MM.1S (cell line): Measurements from ENCODE around the gene ZNF586.

Experiments used
- DNase-seq: peaks from one replicate; pipeline ENCODE4 v3.0.0-alpha.2; 2015
- H2AFZ ChIP-seq: fragments of 300-600 bp; sonication (generic); 2 replicates; pipeline ENCODE4 v1.6.0; 2016; ENCODE audit warnings: antibody characterized with exemption, low read length
- H3F3A ChIP-seq: fragments of 300-600 bp; sonication (generic); 2 replicates; pipeline ENCODE4 v1.6.1; 2016; ENCODE audit warnings: mild to moderate bottlenecking, antibody characterized with exemption, low read length, moderate library complexity, mixed read lengths; ENCODE audit not compliant: insufficient read depth
- H3K27ac ChIP-seq: fragments of 300-600 bp; sonication (generic); 2 replicates; pipeline ENCODE4 v1.5.1; 2016; ENCODE audit warnings: mild to moderate bottlenecking, low read length
- H3K27me3 ChIP-seq: fragments of 300-600 bp; sonication (generic); replicated peaks from 2 replicates; pipeline ENCODE4 v1.6.0; 2016; ENCODE audit warnings: low read length; ENCODE audit not compliant: insufficient read depth
- H3K36me3 ChIP-seq: fragments of 300-600 bp; sonication (generic); replicated peaks from 2 replicates; pipeline ENCODE4 v1.6.1; 2016; ENCODE audit warnings: mild to moderate bottlenecking, low read length, mixed read lengths; ENCODE audit not compliant: insufficient read depth
- H3K4me1 ChIP-seq: fragments of 300-600 bp; sonication (generic); 2 replicates; pipeline ENCODE4 v1.6.1; 2016; ENCODE audit warnings: low read length, mixed read lengths
- H3K4me2 ChIP-seq: fragments of 300-600 bp; sonication (generic); 2 replicates; pipeline ENCODE4 v1.6.0; 2016; ENCODE audit warnings: low read depth, low read length
- H3K4me3 ChIP-seq: fragments of 300-600 bp; sonication (generic); 2 replicates; pipeline ENCODE4 v1.5.1; 2016; ENCODE audit warnings: low read length, mixed read lengths
- H3K79me2 ChIP-seq: fragments of 300-600 bp; sonication (generic); 2 replicates; pipeline ENCODE4 v1.6.1; 2016; ENCODE audit warnings: mixed run types, low read length, mixed read lengths
- H3K9ac ChIP-seq: fragments of 300-600 bp; sonication (generic); 2 replicates; pipeline ENCODE4 v1.6.1; 2016; ENCODE audit warnings: low read length, mixed read lengths
- H3K9me2 ChIP-seq: fragments of 300-600 bp; sonication (generic); replicated peaks from 2 replicates; pipeline ENCODE4 v1.6.1; 2016; ENCODE audit warnings: mild to moderate bottlenecking, low read length, mixed read lengths; ENCODE audit not compliant: insufficient read depth
- H3K9me3 ChIP-seq: fragments of 300-600 bp; sonication (generic); replicated peaks from 2 replicates; pipeline ENCODE4 v1.6.1; 2016; ENCODE audit warnings: mild to moderate bottlenecking, low read length, mixed read lengths; ENCODE audit not compliant: insufficient read depth
- H4K20me1 ChIP-seq: fragments of 300-600 bp; sonication (generic); 2 replicates; pipeline ENCODE4 v1.6.1; 2016; ENCODE audit warnings: mild to moderate bottlenecking, low read length, moderate library complexity, mixed read lengths; ENCODE audit not compliant: insufficient read depth
- EZH2 ChIP-seq: fragments of 300-600 bp; sonication (generic); optimal IDR thresholded peaks from 2 replicates; pipeline ENCODE3; 2017; ENCODE audit warnings: low read depth, mild to moderate bottlenecking, antibody characterized with exemption, low read length, mixed read lengths
- EZH2phosphoT487 ChIP-seq: fragments of 300-600 bp; sonication (generic); IDR thresholded peaks from 2 replicates; pipeline ENCODE4 v1.6.1; 2018; ENCODE audit warnings: antibody characterized with exemption, low read length
- TF ChIP-seq, protein P1 (sequence below): fragments of 300-600 bp; sonication (generic); IDR thresholded peaks from 2 replicates; pipeline ENCODE4 v1.5.1; 2016; ENCODE audit warnings: antibody characterized with exemption, low read length, mixed read lengths

Gene ZNF586

DNA sequence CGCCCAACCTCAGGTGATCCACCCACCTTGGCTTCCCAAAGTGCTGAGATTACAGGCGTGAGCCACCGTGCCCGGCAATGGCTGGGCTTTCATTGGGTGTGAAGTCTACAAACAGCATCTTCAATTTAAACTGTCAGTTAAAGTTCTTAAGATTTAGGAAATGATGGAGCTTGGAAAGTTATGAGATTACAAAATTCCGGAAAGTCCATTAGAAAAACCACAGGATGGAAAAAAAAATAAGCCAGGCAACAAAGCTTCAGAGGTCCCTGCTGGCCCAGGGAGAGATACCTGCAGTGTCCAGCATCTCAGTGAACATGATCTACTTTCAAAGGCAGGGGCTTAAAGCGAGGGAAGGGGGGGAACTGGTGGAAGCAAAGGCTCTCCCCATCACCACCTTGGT is 56.0 kb downstream of the ZNF586 start:
- no peak for TF ChIP-seq EZH2
- TF ChIP-seq EZH2phosphoT487 = no peak
- TF ChIP-seq, protein P1, sequence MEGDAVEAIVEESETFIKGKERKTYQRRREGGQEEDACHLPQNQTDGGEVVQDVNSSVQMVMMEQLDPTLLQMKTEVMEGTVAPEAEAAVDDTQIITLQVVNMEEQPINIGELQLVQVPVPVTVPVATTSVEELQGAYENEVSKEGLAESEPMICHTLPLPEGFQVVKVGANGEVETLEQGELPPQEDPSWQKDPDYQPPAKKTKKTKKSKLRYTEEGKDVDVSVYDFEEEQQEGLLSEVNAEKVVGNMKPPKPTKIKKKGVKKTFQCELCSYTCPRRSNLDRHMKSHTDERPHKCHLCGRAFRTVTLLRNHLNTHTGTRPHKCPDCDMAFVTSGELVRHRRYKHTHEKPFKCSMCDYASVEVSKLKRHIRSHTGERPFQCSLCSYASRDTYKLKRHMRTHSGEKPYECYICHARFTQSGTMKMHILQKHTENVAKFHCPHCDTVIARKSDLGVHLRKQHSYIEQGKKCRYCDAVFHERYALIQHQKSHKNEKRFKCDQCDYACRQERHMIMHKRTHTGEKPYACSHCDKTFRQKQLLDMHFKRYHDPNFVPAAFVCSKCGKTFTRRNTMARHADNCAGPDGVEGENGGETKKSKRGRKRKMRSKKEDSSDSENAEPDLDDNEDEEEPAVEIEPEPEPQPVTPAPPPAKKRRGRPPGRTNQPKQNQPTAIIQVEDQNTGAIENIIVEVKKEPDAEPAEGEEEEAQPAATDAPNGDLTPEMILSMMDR = no peak

DNA sequence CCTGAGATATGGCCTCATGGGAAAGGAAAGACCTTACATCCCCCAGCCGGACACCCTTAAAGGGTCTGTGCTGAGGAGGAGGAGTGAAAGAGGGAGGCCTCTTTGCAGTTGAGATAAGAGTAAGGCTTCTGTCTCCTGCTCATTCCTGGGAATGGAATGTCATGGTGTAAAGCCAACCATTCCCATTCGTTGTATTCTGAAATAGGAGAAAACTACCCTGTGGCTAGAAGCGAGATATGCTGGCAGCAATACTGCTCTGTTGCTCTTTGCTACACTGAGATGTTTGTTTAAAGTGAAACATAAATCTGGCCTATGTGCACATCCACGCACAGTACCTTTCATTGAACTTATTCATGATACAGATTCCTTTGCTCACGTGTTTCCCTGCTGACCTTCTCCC is 59.8 kb downstream of the ZNF586 start:
- no peak overlapping the region for H3K27ac ChIP-seq
- H3K9ac ChIP-seq = no peak overlapping the region
- no peak for DNase-seq
- TF ChIP-seq EZH2 (no peak), EZH2phosphoT487 (no peak)
- TF ChIP-seq, protein P1 = no peak
- no peak overlapping the region for H2AFZ ChIP-seq
- H3K9me3 ChIP-seq = no peaks in the 10 kb centered on the region
- H3K27me3 ChIP-seq = no peaks in the 10 kb centered on the region
- H3K4me3 ChIP-seq = no peak overlapping the region
- H3K36me3 ChIP-seq = peaks cover 3% of the 10 kb centered on the region; the same call in 1 of the 2 replicates
- H3K4me1 ChIP-seq = no peaks in the 10 kb centered on the region
- H3K9me2 ChIP-seq = no peaks in the 10 kb centered on the region
- no peaks in the 10 kb centered on the region for H4K20me1 ChIP-seq
- H3K79me2 ChIP-seq = peaks cover 72% of the 10 kb centered on the region
- no peaks in the 10 kb centered on the region for H3F3A ChIP-seq
- no peak overlapping the region for H3K4me2 ChIP-seq

More for the DNA sequence above, 56.0 kb downstream of the ZNF586 start:
- peaks cover 90% of the 10 kb centered on the region for H3K79me2 ChIP-seq
- H3K9me3 ChIP-seq = no peaks in the 10 kb centered on the region
- no peak overlapping the region for H3K4me2 ChIP-seq
- no peak for DNase-seq
- H3K36me3 ChIP-seq = peaks cover 3% of the 10 kb centered on the region; the same call in 1 of the 2 replicates
- no peaks in the 10 kb centered on the region for H4K20me1 ChIP-seq
- no peak overlapping the region for H3K4me3 ChIP-seq
- no peak overlapping the region for H2AFZ ChIP-seq
- no peaks in the 10 kb centered on the region for H3K27me3 ChIP-seq
- no peaks in the 10 kb centered on the region for H3K4me1 ChIP-seq
- no peak overlapping the region for H3K9ac ChIP-seq
- H3K9me2 ChIP-seq = no peaks in the 10 kb centered on the region
- no peaks in the 10 kb centered on the region for H3F3A ChIP-seq
- no peak overlapping the region for H3K27ac ChIP-seq

DNA sequence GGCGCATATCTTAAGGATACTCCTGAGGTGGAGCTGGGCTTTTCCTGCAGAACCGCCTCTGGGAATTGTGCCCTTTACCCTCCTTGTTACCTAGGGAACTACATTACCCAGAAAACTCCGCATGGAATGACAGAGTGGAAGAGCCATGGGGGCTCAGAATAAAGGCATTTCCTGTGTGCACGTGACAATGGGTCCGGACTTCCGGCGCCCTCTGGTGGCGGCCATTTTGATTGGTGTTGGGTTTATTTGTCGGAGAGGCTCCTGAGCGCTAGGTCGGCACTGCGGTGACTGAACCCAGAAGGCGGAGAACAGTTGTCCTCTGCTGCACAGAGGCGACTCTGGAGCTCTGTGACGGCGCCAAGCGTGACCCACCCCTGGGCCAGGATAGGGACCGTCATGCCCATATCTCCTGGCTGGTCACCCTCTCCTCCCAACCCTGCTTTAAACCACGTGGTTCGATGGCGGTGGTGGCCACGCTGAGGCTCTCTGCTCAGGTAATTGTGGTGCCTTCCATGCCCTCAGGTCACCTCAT is 60.7 kb downstream of the ZNF586 start, which contains the start of gene ZNF587B:
Gene ZNF587B, plus strand, starts transcription at position 229 of the 532 bp plus-strand sequence. Its CDS starts 230 bp downstream, at position 459.
- H3K9ac ChIP-seq = no peak within 1 kb of the TSS
- H3K79me2 ChIP-seq = peaks cover 63% of the 10 kb centered on the region
- TF ChIP-seq EZH2 (no peak), EZH2phosphoT487 (no peak)
- TF ChIP-seq, protein P1 = peak; percentile 24

More for the DNA sequence above, 60.7 kb downstream of the ZNF586 start, which contains the start of gene ZNF587B:
- H3F3A ChIP-seq = no peaks in the 10 kb centered on the region
- peaks cover 3% of the 10 kb centered on the region; the same call in 1 of the 2 replicates for H3K36me3 ChIP-seq
- DNase-seq = no peak
- H3K9me3 ChIP-seq = no peaks in the 10 kb centered on the region
- no peak within 1 kb of the TSS for H3K4me2 ChIP-seq
- H3K4me3 ChIP-seq = no peak within 1 kb of the TSS
- no peak within 1 kb of the TSS for H3K27ac ChIP-seq
- no peaks in the 10 kb centered on the region for H3K27me3 ChIP-seq
- H3K4me1 ChIP-seq = no peaks in the 10 kb centered on the region
- H3K9me2 ChIP-seq = no peaks in the 10 kb centered on the region
- no peak within 1 kb of the TSS for H2AFZ ChIP-seq
- no peaks in the 10 kb centered on the region for H4K20me1 ChIP-seq
